GM23338 (cell line): ENCODE data around the gene SPINT2. TPM values are rescaled to one million over a fixed set of nuclear protein-coding genes. Genes with fewer than 3 reads are reported as not detected.

Experiments used
- ATAC-seq: fragments of 200-7000 bp; cut with Tn5 transposase; 3 replicates; pipeline ENCODE4 v1.9.1; 2020
- DNase-seq: peaks from one replicate; pipeline ENCODE4 v3.0.0-alpha.2; 2015; ENCODE audit warnings: low spot score
- H2AFZ ChIP-seq: fragments of 200-600 bp; sonication (generic); 2 replicates; pipeline ENCODE4 v1.8.0; 2016; ENCODE audit warnings: antibody characterized with exemption, mild to moderate bottlenecking, moderate library complexity
- H3F3A ChIP-seq: fragments of 200-600 bp; sonication (generic); replicated peaks from 2 replicates; pipeline ENCODE4 v1.8.0; 2017; ENCODE audit warnings: antibody characterized with exemption, mixed run types, low read depth
- H3K27ac ChIP-seq: fragments of 200-600 bp; sonication (generic); 2 replicates; pipeline ENCODE4 v1.6.1; 2016; ENCODE audit warnings: low read depth
- H3K27me3 ChIP-seq: fragments of 200-600 bp; sonication (generic); 2 replicates; pipeline ENCODE4 v1.8.0; 2016; ENCODE audit warnings: mild to moderate bottlenecking, mixed run types, moderate library complexity; ENCODE audit not compliant: insufficient read depth
- H3K36me3 ChIP-seq: fragments of 200-600 bp; sonication (generic); 2 replicates; pipeline ENCODE4 v1.8.0; 2016; ENCODE audit warnings: mild to moderate bottlenecking; ENCODE audit not compliant: insufficient read depth
- H3K4me1 ChIP-seq: fragments of 200-600 bp; sonication (generic); 2 replicates; pipeline ENCODE4 v1.8.0; 2016; ENCODE audit warnings: mild to moderate bottlenecking, moderate library complexity; ENCODE audit not compliant: insufficient read depth
- H3K4me2 ChIP-seq: fragments of 200-600 bp; sonication (generic); 2 replicates; pipeline ENCODE4 v1.7.1; 2017; ENCODE audit warnings: mixed run types
- H3K4me3 ChIP-seq: fragments of 200-600 bp; sonication (generic); 2 replicates; pipeline ENCODE4 v1.6.1; 2016; ENCODE audit warnings: mixed run types
- H3K79me2 ChIP-seq: fragments of 200-600 bp; sonication (generic); replicated peaks from 2 replicates; pipeline ENCODE4 v1.8.0; 2017; ENCODE audit warnings: mild to moderate bottlenecking; ENCODE audit not compliant: insufficient read depth
- H3K9me2 ChIP-seq: fragments of 200-600 bp; sonication (generic); 2 replicates; pipeline ENCODE4 v1.8.0; 2017; ENCODE audit not compliant: insufficient read depth
- H4K20me1 ChIP-seq: fragments of 200-600 bp; sonication (generic); replicated peaks from 2 replicates; pipeline ENCODE4 v1.8.0; 2017; ENCODE audit warnings: mild to moderate bottlenecking; ENCODE audit not compliant: insufficient read depth
- H3K27ac Mint-ChIP-seq: 2 replicates; pipeline ENCODE4 v1.8.0; 2020; ENCODE audit warnings: inconsistent platforms, mild to moderate bottlenecking, moderate library complexity, mixed read lengths
- H3K27me3 Mint-ChIP-seq: 3 replicates; pipeline ENCODE4 v1.8.0; 2022; ENCODE audit warnings: low read depth, mild to moderate bottlenecking, moderate library complexity, mixed read lengths, inconsistent platforms; ENCODE audit not compliant: insufficient read depth, poor library complexity
- H3K36me3 Mint-ChIP-seq: 3 replicates; pipeline ENCODE4 v1.8.0; 2021; ENCODE audit warnings: low read depth, mild to moderate bottlenecking, inconsistent platforms, moderate library complexity, mixed read lengths
- H3K4me1 Mint-ChIP-seq: 3 replicates; pipeline ENCODE4 v1.8.0; 2020; ENCODE audit warnings: mild to moderate bottlenecking, inconsistent platforms, mixed read lengths
- H3K4me3 Mint-ChIP-seq: 3 replicates; pipeline ENCODE4 v1.8.0; 2021; ENCODE audit warnings: moderate library complexity, mild to moderate bottlenecking, inconsistent platforms, mixed read lengths
- H3K9me3 Mint-ChIP-seq: 3 replicates; pipeline ENCODE4 v1.8.0; 2020; ENCODE audit warnings: moderate library complexity, mild to moderate bottlenecking, inconsistent platforms, mixed read lengths
- NANOG ChIP-seq: IDR thresholded peaks from 2 replicates; pipeline ENCODE4 v1.6.1; 2016; ENCODE audit warnings: antibody characterized with exemption, borderline replicate concordance
- REST ChIP-seq: IDR thresholded peaks from one replicate; pipeline ENCODE4 v1.6.1; 2018; ENCODE audit warnings: antibody characterized with exemption; ENCODE audit not compliant: unreplicated experiment
- ZNF114 ChIP-seq: fragments of 250-450 bp; sonication (Bioruptor Pico); IDR thresholded peaks from 2 replicates; pipeline ENCODE4 v1.5.0; 2020; ENCODE audit warnings: mild to moderate bottlenecking, moderate library complexity
- polyA plus RNA-seq: library from polyadenylated mRNA; unstranded; fragments of >200 nt; fragmentation: Nextera tagmentation; extraction: Ambion mirVana; gene quantifications from 2 replicates; pipeline ENCODE4 v1.2.1, GENCODE V29; 2016
- total RNA-seq: library from RNA; depleted of rRNA; stranded (reverse); fragments of >200 nt; shearing (Covaris generic); gene quantifications from 2 replicates; pipeline ENCODE4 v1.2.3, GENCODE V29; 2014
- TF ChIP-seq, protein P1 (sequence below): fragments of 250-450 bp; sonication (Bioruptor Pico); IDR thresholded peaks from 2 replicates; pipeline ENCODE4 v1.5.0; 2020; ENCODE audit warnings: mild to moderate bottlenecking, moderate library complexity
- TF ChIP-seq, protein P2 (sequence below), 2 experiments: fragments of 200-600 bp in 1 of 2; sonication (generic) in 1 of 2; conservative IDR thresholded peaks; 2 replicates each; pipeline versions ENCODE4 v1.5.1 to v1.6.1; 2016 to 2017; ENCODE audit warnings: antibody characterized with exemption in 2 of 2, low read depth in 2 of 2, mild to moderate bottlenecking in 2 of 2, moderate library complexity in 1 of 2

The SPINT2 gene
- total and polyA plus RNA-seq, 2 experiments from 2014 or later = 319 to 468 TPM

- Histone ChIP-seq H3K36me3 (peaks cover 8% of the 10 kb centered on the region; the same call in 1 of the 2 replicates), H3F3A (peaks cover 12% of the 10 kb centered on the region; the same call in 1 of the 2 replicates), H3K4me2 (no peak overlapping the region), H3K27me3 (no peaks in the 10 kb centered on the region), H3K27ac (no peak overlapping the region), H4K20me1 (peaks cover 68% of the 10 kb centered on the region), H3K4me3 (no peak overlapping the region), H3K79me2 (peaks cover 93% of the 10 kb centered on the region), H2AFZ (no peak overlapping the region), H3K4me1 (no peaks in the 10 kb centered on the region), H3K9me2 (no peaks in the 10 kb centered on the region)
- H3K27me3 Mint-ChIP-seq = no peaks in the 10 kb centered on the region
- peaks cover 17% of the 10 kb centered on the region for H3K36me3 Mint-ChIP-seq
- no peak for TF ChIP-seq REST
- TF ChIP-seq, protein P1, sequence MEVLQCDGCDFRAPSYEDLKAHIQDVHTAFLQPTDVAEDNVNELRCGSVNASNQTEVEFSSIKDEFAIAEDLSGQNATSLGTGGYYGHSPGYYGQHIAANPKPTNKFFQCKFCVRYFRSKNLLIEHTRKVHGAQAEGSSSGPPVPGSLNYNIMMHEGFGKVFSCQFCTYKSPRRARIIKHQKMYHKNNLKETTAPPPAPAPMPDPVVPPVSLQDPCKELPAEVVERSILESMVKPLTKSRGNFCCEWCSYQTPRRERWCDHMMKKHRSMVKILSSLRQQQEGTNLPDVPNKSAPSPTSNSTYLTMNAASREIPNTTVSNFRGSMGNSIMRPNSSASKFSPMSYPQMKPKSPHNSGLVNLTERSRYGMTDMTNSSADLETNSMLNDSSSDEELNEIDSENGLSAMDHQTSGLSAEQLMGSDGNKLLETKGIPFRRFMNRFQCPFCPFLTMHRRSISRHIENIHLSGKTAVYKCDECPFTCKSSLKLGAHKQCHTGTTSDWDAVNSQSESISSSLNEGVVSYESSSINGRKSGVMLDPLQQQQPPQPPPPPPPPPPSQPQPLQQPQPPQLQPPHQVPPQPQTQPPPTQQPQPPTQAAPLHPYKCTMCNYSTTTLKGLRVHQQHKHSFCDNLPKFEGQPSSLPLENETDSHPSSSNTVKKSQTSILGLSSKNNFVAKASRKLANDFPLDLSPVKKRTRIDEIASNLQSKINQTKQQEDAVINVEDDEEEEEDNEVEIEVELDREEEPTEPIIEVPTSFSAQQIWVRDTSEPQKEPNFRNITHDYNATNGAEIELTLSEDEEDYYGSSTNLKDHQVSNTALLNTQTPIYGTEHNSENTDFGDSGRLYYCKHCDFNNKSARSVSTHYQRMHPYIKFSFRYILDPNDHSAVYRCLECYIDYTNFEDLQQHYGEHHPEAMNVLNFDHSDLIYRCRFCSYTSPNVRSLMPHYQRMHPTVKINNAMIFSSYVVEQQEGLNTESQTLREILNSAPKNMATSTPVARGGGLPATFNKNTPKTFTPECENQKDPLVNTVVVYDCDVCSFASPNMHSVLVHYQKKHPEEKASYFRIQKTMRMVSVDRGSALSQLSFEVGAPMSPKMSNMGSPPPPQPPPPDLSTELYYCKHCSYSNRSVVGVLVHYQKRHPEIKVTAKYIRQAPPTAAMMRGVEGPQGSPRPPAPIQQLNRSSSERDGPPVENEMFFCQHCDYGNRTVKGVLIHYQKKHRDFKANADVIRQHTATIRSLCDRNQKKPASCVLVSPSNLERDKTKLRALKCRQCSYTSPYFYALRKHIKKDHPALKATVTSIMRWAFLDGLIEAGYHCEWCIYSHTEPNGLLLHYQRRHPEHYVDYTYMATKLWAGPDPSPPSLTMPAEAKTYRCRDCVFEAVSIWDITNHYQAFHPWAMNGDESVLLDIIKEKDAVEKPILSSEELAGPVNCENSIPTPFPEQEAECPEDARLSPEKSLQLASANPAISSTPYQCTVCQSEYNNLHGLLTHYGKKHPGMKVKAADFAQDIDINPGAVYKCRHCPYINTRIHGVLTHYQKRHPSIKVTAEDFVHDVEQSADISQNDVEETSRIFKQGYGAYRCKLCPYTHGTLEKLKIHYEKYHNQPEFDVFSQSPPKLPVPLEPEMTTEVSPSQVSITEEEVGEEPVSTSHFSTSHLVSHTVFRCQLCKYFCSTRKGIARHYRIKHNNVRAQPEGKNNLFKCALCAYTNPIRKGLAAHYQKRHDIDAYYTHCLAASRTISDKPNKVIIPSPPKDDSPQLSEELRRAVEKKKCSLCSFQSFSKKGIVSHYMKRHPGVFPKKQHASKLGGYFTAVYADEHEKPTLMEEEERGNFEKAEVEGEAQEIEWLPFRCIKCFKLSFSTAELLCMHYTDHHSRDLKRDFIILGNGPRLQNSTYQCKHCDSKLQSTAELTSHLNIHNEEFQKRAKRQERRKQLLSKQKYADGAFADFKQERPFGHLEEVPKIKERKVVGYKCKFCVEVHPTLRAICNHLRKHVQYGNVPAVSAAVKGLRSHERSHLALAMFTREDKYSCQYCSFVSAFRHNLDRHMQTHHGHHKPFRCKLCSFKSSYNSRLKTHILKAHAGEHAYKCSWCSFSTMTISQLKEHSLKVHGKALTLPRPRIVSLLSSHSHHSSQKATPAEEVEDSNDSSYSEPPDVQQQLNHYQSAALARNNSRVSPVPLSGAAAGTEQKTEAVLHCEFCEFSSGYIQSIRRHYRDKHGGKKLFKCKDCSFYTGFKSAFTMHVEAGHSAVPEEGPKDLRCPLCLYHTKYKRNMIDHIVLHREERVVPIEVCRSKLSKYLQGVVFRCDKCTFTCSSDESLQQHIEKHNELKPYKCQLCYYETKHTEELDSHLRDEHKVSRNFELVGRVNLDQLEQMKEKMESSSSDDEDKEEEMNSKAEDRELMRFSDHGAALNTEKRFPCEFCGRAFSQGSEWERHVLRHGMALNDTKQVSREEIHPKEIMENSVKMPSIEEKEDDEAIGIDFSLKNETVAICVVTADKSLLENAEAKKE = no peak
- no peak for TF ChIP-seq NANOG
- no peak for TF ChIP-seq ZNF114 (CRISPR knock-in tag)
- TF ChIP-seq, protein P2, sequence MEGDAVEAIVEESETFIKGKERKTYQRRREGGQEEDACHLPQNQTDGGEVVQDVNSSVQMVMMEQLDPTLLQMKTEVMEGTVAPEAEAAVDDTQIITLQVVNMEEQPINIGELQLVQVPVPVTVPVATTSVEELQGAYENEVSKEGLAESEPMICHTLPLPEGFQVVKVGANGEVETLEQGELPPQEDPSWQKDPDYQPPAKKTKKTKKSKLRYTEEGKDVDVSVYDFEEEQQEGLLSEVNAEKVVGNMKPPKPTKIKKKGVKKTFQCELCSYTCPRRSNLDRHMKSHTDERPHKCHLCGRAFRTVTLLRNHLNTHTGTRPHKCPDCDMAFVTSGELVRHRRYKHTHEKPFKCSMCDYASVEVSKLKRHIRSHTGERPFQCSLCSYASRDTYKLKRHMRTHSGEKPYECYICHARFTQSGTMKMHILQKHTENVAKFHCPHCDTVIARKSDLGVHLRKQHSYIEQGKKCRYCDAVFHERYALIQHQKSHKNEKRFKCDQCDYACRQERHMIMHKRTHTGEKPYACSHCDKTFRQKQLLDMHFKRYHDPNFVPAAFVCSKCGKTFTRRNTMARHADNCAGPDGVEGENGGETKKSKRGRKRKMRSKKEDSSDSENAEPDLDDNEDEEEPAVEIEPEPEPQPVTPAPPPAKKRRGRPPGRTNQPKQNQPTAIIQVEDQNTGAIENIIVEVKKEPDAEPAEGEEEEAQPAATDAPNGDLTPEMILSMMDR (conservative IDR thresholded peaks at IDR 0.05; ENCODE audit: low read depth in 2 of 2) = no peak
- no peaks in the 10 kb centered on the region for H3K4me1 Mint-ChIP-seq
- no peaks in the 10 kb centered on the region for H3K9me3 Mint-ChIP-seq
- no peak overlapping the region; the same call in 1 of the 2 replicates for H3K27ac Mint-ChIP-seq
- ATAC-seq (no peak), DNase-seq (no peak)
- no peak overlapping the region for H3K4me3 Mint-ChIP-seq
These were observed 15.9 kb downstream of the SPINT2 start for GRCh38 chr19:38280030-38280921.
